Measurements from ENCODE around the gene PAEP.
"Not testable (repeated sequence)": the region's sequence is repeated elsewhere in the genome, so short reads cannot be mapped to it uniquely, and the experiment has no call there.

The PAEP gene

DNA sequence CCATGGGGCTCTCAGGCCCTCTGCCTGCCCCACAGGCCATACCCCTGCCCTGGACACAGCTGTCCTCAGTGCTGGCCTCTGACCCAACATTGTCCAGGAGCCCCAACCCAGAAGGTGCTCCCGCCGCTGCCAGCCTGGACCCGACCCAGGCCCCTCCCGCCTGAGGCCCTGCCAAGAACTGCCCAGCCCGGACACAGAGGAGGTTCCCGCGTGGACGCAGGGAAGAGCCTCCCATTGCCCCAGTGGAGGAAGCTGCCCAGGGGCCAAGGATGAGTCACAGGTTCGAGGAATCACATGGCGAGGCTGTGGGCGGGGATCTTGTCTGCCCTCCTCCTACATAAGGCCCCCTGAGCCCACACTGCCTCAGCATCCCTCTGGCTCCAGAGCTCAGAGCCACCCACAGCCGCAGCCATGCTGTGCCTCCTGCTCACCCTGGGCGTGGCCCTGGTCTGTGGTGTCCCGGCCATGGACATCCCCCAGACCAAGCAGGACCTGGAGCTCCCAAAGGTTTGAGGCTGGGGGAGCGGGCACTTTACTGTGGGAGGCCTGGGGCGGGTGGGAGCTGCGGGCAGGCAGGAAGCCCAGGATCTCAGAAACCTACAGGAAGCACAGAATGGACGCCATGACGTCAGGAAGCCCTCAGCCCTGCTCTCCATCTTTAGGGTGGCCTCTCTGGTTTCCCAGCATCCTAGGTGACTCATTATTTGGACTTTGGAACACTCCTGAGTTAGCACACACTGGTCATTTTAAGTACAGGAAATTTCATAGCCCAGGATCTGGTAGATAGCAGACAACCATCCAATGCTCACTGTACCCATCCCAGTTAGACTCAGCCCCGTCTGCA, at the start of gene PAEP:
Gene PAEP, plus strand, starts transcription at position 366 of the 844 bp plus-strand sequence.
- DNase-seq (ENCODE audit: low read depth in 2 of 2): no peak

GRCh38 chr9:135512241-135512603, 49.3 kb upstream of the PAEP start:
- no peak for DNase-seq (ENCODE audit: low read depth in 2 of 2)

- no peak for DNase-seq (ENCODE audit: low read depth in 2 of 2)
Observed at GRCh38 chr9:135512904-135513303, 48.7 kb upstream of the PAEP start.

GRCh38 chr9:135513351-135513846, 48.2 kb upstream of the PAEP start:
- DNase-seq (ENCODE audit: low read depth in 2 of 2): no peak

- not testable (repeated sequence) for DNase-seq (ENCODE audit: low read depth in 2 of 2)
Observed at GRCh38 chr9:135513906-135514305, 47.6 kb upstream of the PAEP start.

DNA sequence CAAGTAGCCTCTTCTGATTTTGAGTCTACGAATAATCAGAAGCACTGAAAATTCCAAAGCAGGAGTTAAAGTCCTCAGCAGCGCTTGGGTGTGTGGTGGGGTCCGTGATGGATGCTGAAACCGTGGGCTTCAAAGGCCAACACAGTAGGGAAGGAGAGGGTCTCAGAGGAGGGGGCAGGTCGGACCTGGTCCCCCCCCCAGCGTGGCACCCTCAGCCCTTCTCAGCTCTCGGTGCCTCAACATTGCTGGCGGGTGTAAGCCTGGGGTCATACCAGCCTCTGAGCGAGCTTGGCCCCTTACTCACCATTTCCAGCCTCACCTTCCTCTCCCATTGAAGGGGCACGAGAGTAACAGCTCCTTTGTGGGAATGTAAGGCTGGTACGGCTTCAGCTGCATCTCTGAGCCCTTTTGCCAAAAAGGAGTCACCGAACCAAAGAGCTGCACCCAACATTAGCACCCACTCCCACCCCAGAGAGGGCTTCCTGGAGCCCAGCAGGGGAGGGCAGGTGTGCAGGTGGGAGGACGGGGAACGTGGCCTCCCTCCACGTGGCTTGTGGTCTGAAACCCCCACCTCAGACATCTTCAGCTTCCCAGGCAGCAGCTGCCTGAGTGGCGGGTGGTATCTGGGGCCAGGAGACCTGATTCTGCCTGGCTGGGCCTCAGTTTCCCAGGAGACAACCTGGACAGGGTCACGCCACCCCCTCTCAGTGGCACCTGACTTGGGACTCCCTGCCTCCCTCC, 47.0 kb upstream of the PAEP start:
- DNase-seq (ENCODE audit: low read depth in 2 of 2): no peak

DNA sequence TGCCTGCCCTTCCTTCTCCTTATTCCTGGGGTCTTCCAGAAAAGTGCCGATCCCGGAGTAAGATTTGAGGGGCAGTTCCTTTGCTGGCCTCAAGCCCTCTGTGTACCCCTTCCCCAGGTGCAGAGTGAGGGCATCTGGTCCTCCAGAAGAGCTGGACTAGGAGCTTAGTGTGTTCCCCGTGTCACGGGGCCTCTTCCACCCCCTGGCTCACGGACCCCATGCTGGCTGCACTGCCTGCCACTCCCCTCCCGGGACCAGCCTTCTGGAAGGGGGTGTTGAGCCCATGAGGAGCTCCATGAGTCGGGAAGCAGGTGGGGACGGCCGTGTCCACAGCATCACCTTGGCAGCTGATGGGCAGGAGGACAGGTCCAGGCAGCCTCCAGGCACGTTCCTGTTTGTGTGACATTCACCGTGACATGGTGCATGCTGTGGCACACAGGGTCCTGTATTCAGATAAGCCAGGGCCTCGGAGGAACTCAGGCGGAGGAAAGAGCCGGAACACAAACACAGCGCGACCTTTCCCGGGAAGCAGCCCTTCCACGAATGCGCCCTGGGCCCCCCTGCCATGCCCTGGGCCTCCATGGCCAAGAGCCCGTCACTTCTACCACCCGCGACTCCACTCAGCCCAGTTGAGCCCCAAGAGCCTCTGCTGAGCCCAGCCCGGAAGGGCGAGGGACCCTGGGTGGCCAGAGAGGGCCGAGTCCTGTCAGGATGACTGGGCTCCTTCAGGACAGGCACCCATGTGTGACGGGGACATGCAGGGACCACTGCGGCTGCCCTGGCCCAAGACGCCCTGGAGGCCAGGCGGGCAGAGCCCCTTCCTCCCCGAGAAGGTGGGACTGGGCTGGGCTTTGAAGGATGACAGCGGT, 46.2 kb upstream of the PAEP start:
- no peak for DNase-seq (ENCODE audit: low read depth in 2 of 2)

- no peak for DNase-seq (ENCODE audit: low read depth in 2 of 2)
Observed at GRCh38 chr9:135516132-135516860, 45.3 kb upstream of the PAEP start.

- no peak for DNase-seq (ENCODE audit: low read depth in 2 of 2)
Observed at GRCh38 chr9:135517407-135517822, 44.1 kb upstream of the PAEP start.

- no peak for DNase-seq (ENCODE audit: low read depth in 2 of 2)
Observed at GRCh38 chr9:135519179-135519971, 42.2 kb upstream of the PAEP start.

- no peak for DNase-seq (ENCODE audit: low read depth in 2 of 2)
Observed at GRCh38 chr9:135520916-135521607, 40.5 kb upstream of the PAEP start, which contains the start of gene LCN1. Gene LCN1, plus strand, starts transcription at chr9:135521440. Its CDS starts 58 bp downstream, at chr9:135521498.

DNA sequence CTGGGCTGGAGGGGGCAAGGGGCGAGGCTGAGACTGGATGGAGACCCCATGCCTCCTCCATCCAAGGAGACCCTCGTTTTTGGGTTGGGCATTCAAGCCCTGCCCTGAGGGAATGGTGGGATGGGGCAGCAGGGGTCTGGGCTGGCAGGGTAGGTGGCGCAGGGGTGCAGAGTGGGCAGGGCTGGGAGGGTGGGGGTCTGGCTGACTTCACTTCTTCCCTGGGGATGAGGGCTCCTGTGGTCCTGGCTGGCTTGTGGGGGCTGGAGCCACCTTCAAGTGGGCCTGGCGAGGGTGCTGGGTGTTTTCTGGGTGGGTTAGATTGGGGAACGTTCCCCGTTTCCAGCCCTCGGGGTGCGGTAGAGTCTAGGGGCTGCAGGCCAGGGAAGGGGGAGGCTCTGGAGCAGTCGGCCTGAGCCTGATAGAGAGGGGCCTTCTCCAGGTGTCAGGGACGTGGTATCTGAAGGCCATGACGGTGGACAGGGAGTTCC, 39.9 kb upstream of the PAEP start:
- DNase-seq (ENCODE audit: low read depth in 2 of 2): no peak

- no peak for DNase-seq (ENCODE audit: low read depth in 2 of 2)
Observed at GRCh38 chr9:135522137-135522877, 39.2 kb upstream of the PAEP start.

- no peak for DNase-seq (ENCODE audit: low read depth in 2 of 2)
Observed at GRCh38 chr9:135522931-135523330, 38.6 kb upstream of the PAEP start.

DNA sequence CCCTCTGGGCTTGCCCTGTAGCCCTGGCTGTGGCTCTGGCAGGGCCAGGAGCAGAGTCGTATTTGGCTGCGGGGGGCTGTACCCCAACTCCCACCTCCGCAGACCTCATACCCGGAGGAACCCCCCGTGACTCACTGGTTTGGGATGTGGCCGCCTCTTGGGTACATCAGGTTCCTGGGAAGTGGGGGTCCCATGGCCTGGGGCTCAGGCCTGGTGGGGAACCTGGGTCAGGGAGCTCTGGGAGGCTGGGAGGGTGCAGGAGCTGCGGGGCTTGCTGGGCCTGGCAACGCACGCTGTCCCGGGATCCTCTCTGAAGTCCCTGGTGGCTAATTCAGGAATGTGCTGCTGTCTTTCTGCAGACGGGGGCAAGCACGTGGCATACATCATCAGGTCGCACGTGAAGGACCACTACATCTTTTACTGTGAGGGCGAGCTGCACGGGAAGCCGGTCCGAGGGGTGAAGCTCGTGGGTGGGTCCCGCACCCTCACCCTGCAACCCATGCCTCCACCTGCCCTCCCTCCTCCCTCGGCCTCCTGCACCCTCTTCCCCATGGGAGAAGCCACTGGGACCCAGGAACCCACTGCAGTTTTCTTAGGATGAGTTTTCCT, 37.9 kb upstream of the PAEP start:
- DNase-seq (ENCODE audit: low read depth in 2 of 2): no peak

- DNase-seq (ENCODE audit: low read depth in 2 of 2): no peak
Observed at GRCh38 chr9:135524130-135524861, 37.3 kb upstream of the PAEP start.

DNA sequence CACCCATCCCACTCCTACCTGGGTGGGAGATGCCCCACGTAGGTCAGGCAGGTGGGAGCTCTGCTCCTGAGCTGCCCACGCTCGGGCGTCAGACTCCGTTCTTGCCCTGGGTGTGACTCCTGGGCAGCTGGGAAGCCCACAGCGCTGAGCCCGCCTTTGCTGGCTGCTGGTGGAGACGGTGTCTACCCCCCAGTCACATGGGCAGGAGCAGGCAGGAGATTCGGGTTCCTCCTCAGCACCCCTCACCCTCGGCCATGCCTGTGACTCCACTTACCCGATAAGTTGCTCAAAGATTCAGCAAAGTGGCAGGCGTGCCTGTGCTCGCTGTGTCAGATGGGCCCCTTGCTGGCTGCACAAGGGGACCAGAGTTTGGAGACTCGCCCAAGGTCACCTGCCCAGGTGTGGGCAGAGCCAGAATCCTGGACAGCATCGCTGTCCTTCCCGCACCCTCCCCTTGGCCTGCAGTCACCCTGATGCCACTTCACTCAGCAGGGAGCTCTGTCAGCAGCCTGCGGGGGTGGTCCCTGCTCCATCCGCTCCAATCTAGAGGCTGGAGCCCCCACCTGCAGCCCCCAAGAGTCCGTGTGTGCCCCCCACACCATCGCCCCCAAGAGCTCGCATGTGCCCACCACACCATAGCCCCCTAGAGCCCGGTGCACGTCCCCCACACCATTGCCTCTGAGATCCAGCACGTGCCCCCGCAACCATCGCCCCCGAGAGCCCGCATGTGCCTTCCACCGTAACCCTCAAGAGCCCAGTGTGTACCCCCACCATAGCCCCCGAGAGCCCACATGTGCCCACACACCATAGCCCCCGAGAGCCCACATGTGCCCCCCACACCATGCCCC, 36.1 kb upstream of the PAEP start:
- DNase-seq (ENCODE audit: low read depth in 2 of 2): no peak
